HG02981 (cell line): ENCODE data around the gene RASSF6.
"Not testable (repeated sequence)": the region's sequence is repeated elsewhere in the genome, so short reads cannot be mapped to it uniquely, and the experiment has no call there.

Experiments
- ATAC-seq: cut with Tn5 transposase; IDR thresholded peaks from one replicate; pipeline ENCODE4 v1.9.1; 2021; ENCODE audit warnings: mild to moderate bottlenecking, moderate library complexity; ENCODE audit not compliant: unreplicated experiment

RASSF6 gene

GRCh38 chr4:73583666-73584065 is 36.6 kb downstream of the RASSF6 start:
- ATAC-seq = no peak

- no peak for ATAC-seq
These were observed 42.9 kb downstream of the RASSF6 start for GRCh38 chr4:73577371-73577770.

DNA sequence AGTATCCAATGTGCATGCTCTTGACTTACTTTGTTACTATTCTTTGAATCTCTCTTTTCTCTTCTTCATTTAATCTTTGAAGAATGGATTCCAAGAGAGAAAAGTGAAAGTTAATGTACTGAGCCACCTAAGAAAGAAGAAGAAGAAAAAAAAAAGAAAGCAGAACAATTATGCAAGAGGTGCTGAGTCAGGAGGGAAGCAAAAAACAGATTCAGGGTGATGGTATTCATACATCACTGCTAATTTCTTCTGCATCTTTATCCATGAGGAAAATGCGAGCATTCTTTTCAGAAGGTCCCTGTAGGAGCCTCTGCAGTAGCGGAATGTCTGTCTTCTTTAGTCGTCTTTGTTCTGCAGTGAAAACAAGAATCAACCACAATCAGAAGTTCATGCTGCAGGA is 43.9 kb downstream of the RASSF6 start:
- ATAC-seq = no peak

DNA sequence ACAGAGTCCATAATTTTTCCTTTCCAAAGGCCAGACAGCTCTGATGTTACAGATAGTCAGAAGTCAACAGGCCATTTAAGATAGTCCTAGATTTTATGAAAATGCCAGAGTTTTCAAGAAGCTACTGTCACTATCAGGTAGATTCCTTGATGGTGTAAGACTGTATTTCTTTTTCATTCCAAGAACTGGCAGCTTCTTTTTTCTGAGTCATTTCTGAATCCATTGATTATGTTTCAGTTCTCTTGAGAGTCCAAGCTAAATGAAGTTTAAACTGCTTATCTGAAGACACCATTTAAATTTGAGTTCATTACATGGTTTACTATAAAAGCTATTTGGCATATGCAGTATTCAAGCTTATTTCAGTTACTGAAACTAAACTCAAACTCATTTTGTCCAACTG is 44.6 kb downstream of the RASSF6 start:
- ATAC-seq = no peak

- ATAC-seq = peak; percentile 66
These were observed 46.3 kb downstream of the RASSF6 start for GRCh38 chr4:73573794-73574528.

- ATAC-seq = not testable (repeated sequence)
These were observed 69.4 kb downstream of the RASSF6 start for GRCh38 chr4:73550865-73551264.

- no peak for ATAC-seq
These were observed 75.6 kb downstream of the RASSF6 start for GRCh38 chr4:73544620-73545019.

DNA sequence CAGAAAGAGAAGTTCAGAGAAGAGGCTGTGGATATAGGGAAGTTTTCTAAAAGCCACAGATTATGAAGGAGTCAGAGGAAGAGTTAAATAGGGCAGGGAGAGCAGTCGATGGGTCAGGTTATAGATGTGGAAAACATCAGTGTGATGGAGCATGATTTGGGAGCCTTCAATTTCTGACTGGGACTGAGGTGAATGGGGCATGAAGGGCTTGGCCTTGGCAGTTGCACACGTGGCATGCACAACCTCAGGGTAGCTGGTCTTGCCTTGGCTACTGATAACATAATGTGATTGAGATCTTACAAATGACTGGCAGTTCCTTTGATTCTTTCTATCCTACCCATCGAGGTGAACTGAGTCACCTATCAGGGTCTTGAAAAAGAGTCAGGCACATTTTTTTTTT is 79.0 kb downstream of the RASSF6 start:
- ATAC-seq = no peak

- no peak for ATAC-seq
These were observed 79.4 kb downstream of the RASSF6 start for GRCh38 chr4:73540826-73541225.

GRCh38 chr4:73539386-73539785 is 80.8 kb downstream of the RASSF6 start:
- ATAC-seq = no peak

- no peak for ATAC-seq
These were observed 82.1 kb downstream of the RASSF6 start for GRCh38 chr4:73538162-73538561.

GRCh38 chr4:73533515-73534422 is 86.5 kb downstream of the RASSF6 start:
- no peak for ATAC-seq

DNA sequence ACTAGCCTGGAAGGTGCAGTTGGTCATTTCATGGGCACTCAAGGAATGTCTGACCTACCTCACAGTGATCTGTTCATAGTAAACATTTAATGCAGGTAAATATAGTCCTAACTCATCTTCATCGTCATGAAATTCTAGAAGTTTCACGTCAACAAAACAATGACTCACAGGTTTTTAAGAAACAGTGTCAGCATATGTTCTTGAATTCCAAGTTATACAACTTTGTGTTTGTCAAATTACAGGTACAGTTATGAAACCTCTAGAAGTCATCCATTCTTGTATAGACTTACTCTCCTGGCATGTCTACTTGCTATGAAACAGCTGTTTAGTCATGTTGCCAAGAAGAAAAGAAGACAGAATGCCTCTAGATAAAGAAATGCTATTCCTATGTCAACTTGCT is 92.1 kb downstream of the RASSF6 start:
- no peak for ATAC-seq

- peak; percentile 70 for ATAC-seq
These were observed 93.0 kb downstream of the RASSF6 start for GRCh38 chr4:73527196-73527595.

DNA sequence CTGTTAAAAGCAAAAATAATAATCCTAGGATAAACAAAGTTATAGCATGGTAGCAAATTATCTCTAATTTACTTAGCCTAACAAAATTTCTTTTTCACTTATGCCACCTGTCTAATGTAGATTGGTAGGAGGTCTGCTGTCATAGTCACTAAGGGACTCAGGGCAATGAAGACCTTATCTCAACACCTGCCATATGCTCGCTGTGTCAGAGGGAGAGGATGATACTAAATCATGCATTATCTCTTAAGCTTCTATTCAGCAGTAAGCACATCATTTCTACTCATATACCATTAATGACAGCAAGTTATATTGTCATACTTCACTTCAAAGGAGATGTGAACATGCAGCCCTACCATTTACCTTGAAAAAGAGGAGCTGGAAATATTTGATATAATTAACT is 94.6 kb downstream of the RASSF6 start:
- no peak for ATAC-seq

DNA sequence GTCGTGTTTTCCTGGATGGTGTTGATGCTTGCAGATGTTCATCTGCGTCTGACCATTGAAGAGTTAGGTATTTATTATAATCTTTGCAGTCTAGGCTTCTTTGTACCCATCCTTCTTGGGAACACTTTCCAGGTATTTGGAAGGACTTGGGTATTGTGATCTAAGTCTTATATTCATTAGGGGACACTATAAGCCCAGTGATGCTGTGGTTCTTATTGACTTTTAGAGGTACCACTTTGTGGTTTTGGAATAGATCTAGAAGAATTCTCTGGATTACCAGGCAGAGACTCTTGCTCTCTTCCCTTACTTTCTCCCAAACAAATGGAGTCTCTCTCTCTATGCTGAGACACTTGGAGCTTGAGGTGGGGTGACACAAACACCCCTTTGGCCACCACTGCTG is 97.1 kb downstream of the RASSF6 start:
- ATAC-seq = no peak
